Thoracic aorta endothelial cell (primary cell): ENCODE results near the gene GPR39. TPM values are rescaled to one million over a fixed set of nuclear protein-coding genes. Genes with fewer than 3 reads are reported as not detected.

ENCODE experiments used
- small RNA-seq: library from RNA; depleted of rRNA; stranded (forward); fragments of <200 nt; gene quantifications from one replicate; pipeline ENCODE3, GENCODE V24; 2012
- total RNA-seq: library from RNA; depleted of rRNA; stranded (reverse); fragments of >200 nt; gene quantifications from 2 replicates; pipeline ENCODE4 v1.2.3, GENCODE V29; 2012

Gene GPR39
- total RNA-seq: 0.13 TPM in 1 of 2 replicates, not detected in the other

DNA sequence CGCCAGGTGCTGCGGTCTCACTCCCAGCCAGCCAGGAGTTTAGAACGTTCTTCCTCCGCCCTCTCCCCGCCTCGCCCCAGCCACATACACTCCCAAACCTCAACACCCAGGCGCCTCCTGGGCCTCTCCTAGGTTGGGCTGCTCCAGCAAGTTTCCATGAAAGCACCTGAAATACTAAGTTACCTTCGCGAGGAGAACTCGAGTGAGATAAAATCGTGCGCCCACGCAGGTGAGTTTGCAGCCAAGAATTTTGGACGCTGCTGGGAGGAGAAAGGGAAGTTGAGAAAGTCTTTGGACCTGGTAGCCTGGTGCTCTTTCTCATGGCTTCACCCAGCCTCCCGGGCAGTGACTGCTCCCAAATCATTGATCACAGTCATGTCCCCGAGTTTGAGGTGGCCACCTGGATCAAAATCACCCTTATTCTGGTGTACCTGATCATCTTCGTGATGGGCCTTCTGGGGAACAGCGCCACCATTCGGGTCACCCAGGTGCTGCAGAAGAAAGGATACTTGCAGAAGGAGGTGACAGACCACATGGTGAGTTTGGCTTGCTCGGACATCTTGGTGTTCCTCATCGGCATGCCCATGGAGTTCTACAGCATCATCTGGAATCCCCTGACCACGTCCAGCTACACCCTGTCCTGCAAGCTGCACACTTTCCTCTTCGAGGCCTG, at the start of gene GPR39:
GPR39 (plus strand) TSS at position 83 of the 673 bp plus-strand sequence.

GRCh38 chr2:132669908-132670495, 253.4 kb downstream of the GPR39 start, which contains the start of gene LYPD1:
TSS of gene LYPD1 (minus strand) at chr2:132670205. CDS start at chr2:132669932, 273 bp downstream.

Small RNAs within 50 kb of the gene (small RNA-seq; reads per million reads assigned to genes)
- gene RNU6-175P: not detected
